GM18951 (cell line): ENCODE results near the gene DNER.

Experiments
- POLR2A ChIP-seq: IDR thresholded peaks from 4 replicates; pipeline ENCODE4 v1.6.1; 2011; ENCODE audit warnings: mild to moderate bottlenecking; ENCODE audit not compliant: insufficient read length, insufficient read depth; ENCODE audit errors: extremely low read depth
- in situ Hi-C: fragments of 300-500 bp; cut with MboI; formaldehyde crosslinking; loops from one replicate; pipeline ENCODE4 v1.12.0; 2022; ENCODE audit warnings: low sequenced_read_pairs, mixed read lengths, inconsistent platforms; ENCODE audit not compliant: unreplicated experiment

The DNER gene

GRCh38 chr2:229610872-229611271, 103.5 kb downstream of the DNER start:
- in situ Hi-C loops = no loop called here
- no peak for TF ChIP-seq POLR2A

GRCh38 chr2:229610333-229610732, 104.0 kb downstream of the DNER start:
- in situ Hi-C loops = no loop called here
- no peak for TF ChIP-seq POLR2A

GRCh38 chr2:229601936-229602335, 112.4 kb downstream of the DNER start:
- in situ Hi-C loops = no loop called here
- TF ChIP-seq POLR2A = no peak

- no peak for TF ChIP-seq POLR2A
- in situ Hi-C loops = no loop called here
Observed at GRCh38 chr2:229601396-229601795, 113.0 kb downstream of the DNER start.

- in situ Hi-C loops = no loop called here
Observed at GRCh38 chr2:229598227-229598626, 116.1 kb downstream of the DNER start.

GRCh38 chr2:229596796-229597195, 117.6 kb downstream of the DNER start:
- no peak for TF ChIP-seq POLR2A
- in situ Hi-C loops = no loop called here

More at GRCh38 chr2:229598227-229598626, 116.1 kb downstream of the DNER start:
- TF ChIP-seq POLR2A = no peak

- in situ Hi-C loops = no loop called here
- TF ChIP-seq POLR2A = no peak
Observed at GRCh38 chr2:229591611-229592010, 122.7 kb downstream of the DNER start.

GRCh38 chr2:229586746-229587705, 127.3 kb downstream of the DNER start:
- in situ Hi-C loops = no loop called here
- TF ChIP-seq POLR2A = no peak

GRCh38 chr2:229586012-229586411, 128.3 kb downstream of the DNER start:
- in situ Hi-C loops = no loop called here

GRCh38 chr2:229582151-229582550, 132.2 kb downstream of the DNER start:
- in situ Hi-C loops = no loop called here
- no peak for TF ChIP-seq POLR2A

More at GRCh38 chr2:229586012-229586411, 128.3 kb downstream of the DNER start:
- no peak for TF ChIP-seq POLR2A

GRCh38 chr2:229578052-229578846, 136.1 kb downstream of the DNER start:
- TF ChIP-seq POLR2A = no peak
- in situ Hi-C loops = no loop called here

- in situ Hi-C loops = no loop called here
- no peak for TF ChIP-seq POLR2A
Observed at GRCh38 chr2:229575569-229576315, 138.6 kb downstream of the DNER start.
